Measurements from ENCODE around the gene TEX26. TPM values are rescaled to one million over a fixed set of nuclear protein-coding genes. Genes with fewer than 3 reads are reported as not detected.
A peak's percentile ranks its signal among the peaks of the same experiment; 100 is the strongest.

Gene TEX26
- total RNA-seq, 6 experiments from 2014 or later: not detected

DNA sequence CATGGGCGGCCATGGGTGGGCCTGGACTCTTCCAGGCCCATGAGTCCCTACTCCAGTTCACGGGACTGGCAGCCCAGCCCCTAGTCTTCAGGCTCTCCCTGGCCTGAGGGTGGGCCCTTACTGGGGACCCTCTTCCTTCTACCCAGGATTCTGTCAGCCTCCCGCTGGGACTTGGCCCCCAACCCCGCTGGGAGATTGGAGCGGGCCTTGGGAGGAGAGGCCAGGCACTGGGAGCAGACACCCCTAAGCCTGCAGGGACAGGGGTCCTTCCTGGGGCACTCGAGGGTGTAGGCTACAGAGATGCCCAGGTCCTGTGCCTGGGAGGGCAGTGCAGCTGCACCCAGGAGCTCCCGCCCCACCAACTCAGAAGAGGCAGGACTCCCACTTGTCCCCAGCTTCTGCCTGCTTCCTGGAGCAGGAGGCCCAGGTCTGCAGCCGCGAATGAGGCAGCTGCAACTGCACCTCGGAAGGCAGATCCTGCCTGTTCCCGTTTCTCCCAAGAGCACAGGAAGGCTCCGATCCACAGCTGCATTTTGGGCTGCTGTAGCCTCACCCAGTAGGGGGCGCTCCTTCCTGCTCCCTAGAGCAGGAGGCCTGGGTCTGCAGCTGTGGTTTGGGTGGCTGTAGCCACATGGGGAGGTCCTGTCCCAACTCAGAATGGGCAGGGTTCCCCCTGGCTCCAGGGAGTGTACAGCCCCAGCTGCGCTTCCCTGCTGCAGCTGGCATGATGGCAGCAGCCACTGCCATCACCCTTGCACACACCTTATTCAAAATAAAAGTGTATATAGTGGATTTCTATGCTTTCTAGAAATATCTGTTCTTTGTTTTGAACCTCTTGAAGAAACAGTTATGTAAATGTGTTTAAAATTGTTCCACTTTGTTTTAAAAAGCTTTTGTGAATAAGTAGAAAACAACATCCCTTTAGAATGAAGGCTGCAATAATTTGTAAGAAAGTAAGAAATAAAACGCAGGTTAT is 46.8 kb downstream of the TEX26 start:
- Mint-ChIP-seq H3K36me3 (ENCODE audit: low read depth) (no peaks in the 10 kb centered on the region), H3K27me3 (ENCODE audit: insufficient read depth) (no peaks in the 10 kb centered on the region; the same call in 1 of the 2 replicates), H3K4me3 (no peak overlapping the region), H3K27ac (no peak overlapping the region; the same call in 1 of the 2 replicates), H3K9me3 (no peaks in the 10 kb centered on the region), H3K4me1 (ENCODE audit: low read depth) (peaks cover 48% of the 10 kb centered on the region)
- no peak for DNase-seq
- peak; percentile 80 for TF ChIP-seq CTCF (IDR thresholded peaks at IDR 0.05)

DNA sequence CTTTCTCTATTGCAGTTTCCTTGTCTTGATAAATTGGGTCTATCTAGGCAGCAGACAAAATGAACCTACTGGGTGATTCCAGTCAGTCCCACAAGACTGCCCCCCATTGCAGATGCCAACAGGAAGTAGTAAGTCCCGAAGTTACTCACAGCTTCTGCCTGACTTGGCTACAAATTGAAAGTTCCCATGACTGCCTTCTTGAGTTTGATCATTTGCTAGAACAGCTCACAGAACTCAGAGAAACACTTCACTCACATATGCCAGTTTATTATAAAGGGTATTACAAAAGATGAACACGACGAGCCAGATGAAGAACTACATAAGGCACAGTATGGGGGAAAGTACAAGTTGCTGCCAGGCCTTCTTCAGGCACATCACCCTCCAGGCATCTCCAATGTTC is 50.0 kb downstream of the TEX26 start:
- Mint-ChIP-seq H3K4me1 (ENCODE audit: low read depth) (peaks cover 55% of the 10 kb centered on the region), H3K36me3 (ENCODE audit: low read depth) (no peaks in the 10 kb centered on the region), H3K9me3 (no peaks in the 10 kb centered on the region)

DNA sequence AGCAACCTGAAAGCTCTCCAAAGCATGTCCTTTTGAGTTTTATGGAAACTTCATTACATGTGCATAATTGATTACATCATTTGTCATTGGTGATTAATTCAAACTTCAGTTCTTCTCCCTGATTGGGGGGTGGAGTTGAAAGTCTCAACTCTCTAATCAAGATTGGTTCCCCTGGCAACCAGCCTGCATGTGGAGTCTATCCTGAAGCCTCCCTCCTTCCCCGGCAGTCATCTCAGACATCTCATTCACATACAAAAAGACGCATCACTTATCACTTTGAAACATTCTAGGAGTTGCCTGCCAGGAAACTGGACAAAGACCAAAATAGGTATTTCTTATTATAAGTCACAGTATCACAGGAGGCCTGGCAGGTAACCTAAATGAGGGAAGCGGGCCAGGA is 50.5 kb downstream of the TEX26 start:
- Mint-ChIP-seq H3K27ac (no peak overlapping the region), H3K4me3 (no peak overlapping the region), H3K27me3 (ENCODE audit: insufficient read depth) (peaks cover 2% of the 10 kb centered on the region), H3K9me3 (no peaks in the 10 kb centered on the region), H3K36me3 (ENCODE audit: low read depth) (no peaks in the 10 kb centered on the region), H3K4me1 (ENCODE audit: low read depth) (peaks cover 51% of the 10 kb centered on the region)
- DNase-seq: no peak
- TF ChIP-seq CTCF (IDR thresholded peaks at IDR 0.05): no peak

More for the DNA sequence above, 50.0 kb downstream of the TEX26 start:
- TF ChIP-seq CTCF (IDR thresholded peaks at IDR 0.05): no peak
- Mint-ChIP-seq H3K27ac (no peak overlapping the region), H3K4me3 (no peak overlapping the region), H3K27me3 (ENCODE audit: insufficient read depth) (no peaks in the 10 kb centered on the region; the same call in 1 of the 2 replicates)
- DNase-seq: no peak

DNA sequence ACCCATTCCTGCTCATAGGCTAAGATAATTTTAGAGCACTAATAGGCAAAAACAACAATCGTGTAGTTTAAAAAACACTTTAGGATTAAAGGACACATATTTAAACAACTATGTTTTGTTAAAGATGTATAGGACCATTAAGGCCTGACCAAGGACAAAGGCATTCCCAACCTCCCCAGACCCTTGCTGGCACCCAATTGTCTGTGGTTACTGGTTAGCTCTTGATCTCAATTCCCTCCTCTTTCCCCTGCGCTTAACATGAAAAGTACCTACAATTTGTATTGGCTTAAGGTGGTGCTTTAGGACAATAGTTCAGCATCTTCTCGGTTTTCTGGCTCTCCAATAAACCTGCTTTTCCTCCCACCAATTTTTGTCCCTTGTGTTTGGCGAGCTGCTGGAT is 51.0 kb downstream of the TEX26 start:
- H3K4me3 Mint-ChIP-seq: no peak overlapping the region
- no peaks in the 10 kb centered on the region for H3K9me3 Mint-ChIP-seq
- H3K36me3 Mint-ChIP-seq (ENCODE audit: low read depth): no peaks in the 10 kb centered on the region
- peaks cover 2% of the 10 kb centered on the region for H3K27me3 Mint-ChIP-seq (ENCODE audit: insufficient read depth)
- no peak for DNase-seq
- no peak for TF ChIP-seq CTCF (IDR thresholded peaks at IDR 0.05)
- peaks cover 45% of the 10 kb centered on the region for H3K4me1 Mint-ChIP-seq (ENCODE audit: low read depth)
- H3K27ac Mint-ChIP-seq: no peak overlapping the region

- H3K27ac Mint-ChIP-seq: no peak overlapping the region
- no peak for DNase-seq
- no peak for TF ChIP-seq CTCF (IDR thresholded peaks at IDR 0.05)
- no peaks in the 10 kb centered on the region for H3K9me3 Mint-ChIP-seq
- H3K4me3 Mint-ChIP-seq: no peak overlapping the region
- no peaks in the 10 kb centered on the region for H3K36me3 Mint-ChIP-seq (ENCODE audit: low read depth)
- peaks cover 2% of the 10 kb centered on the region for H3K27me3 Mint-ChIP-seq (ENCODE audit: insufficient read depth)
- peaks cover 41% of the 10 kb centered on the region for H3K4me1 Mint-ChIP-seq (ENCODE audit: low read depth)
Observed at GRCh38 chr13:30984620-30985019, 52.2 kb downstream of the TEX26 start.
